GM19455 (cell line): ENCODE results near the gene ZMYM2.
"Not testable (repeated sequence)": the region's sequence is repeated elsewhere in the genome, so short reads cannot be mapped to it uniquely, and the experiment has no call there.

Experiments
- ATAC-seq: cut with Tn5 transposase; IDR thresholded peaks from one replicate; pipeline ENCODE4 v1.9.1; 2021; ENCODE audit not compliant: unreplicated experiment

Gene ZMYM2

DNA sequence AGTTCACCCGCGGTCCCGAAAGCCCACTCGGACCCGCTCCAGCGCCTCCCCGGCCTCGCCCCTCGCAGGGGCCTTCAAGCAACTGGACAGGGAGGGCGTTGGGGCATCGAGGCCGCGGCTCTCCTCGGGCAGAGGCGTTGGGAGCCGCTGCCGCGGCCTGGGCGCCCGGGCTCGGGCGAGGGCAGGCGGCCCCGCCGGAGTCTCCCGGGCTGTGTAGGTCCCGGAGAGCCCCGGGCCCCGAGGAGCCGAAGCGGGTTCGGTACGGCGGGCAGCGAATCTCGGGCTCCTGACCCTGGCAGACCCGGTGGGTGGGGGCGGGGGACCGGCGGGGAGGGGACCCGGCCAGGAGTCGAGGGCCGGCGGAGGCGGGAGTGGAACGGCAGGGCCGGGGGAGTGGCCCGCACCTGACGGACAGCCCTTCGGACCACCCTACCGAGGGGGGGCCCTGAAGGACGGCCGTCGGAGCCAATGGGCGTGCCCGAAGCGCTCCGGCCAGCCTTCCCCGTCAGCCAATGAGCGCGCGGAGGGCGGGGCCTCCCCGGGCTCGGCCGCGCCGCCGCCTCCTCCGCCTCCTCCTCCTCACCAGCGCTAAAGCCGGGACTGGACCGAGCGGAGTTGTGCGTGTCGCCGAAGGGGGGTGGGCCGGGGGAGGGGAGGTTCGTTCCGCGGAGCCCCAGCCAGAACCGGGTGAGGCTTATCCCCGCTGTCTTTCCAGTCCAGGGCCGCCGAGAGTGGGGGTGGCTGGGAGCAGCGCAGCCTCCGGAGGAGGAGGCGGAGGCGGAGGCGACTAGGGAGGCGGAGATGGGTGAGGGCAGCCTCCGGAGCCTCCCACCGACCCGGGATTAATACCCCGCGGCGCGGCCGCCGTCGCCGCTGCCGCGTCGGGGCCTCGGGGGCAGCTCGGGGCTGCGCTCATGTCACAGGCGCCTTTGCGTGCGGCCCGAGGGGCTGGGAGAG lies at the start of gene ZMYM2:
Gene ZMYM2 (plus strand): TSS at position 573 of the 957 bp plus-strand sequence. CDS start 34,346 bp downstream, outside the sequence.
- peak; percentile 68 for ATAC-seq

- no peak for ATAC-seq
Observed at GRCh38 chr13:19910336-19911072, 48.0 kb upstream of the ZMYM2 start.

- ATAC-seq, result no peak
Observed at GRCh38 chr13:19927117-19927748, 31.3 kb upstream of the ZMYM2 start.

DNA sequence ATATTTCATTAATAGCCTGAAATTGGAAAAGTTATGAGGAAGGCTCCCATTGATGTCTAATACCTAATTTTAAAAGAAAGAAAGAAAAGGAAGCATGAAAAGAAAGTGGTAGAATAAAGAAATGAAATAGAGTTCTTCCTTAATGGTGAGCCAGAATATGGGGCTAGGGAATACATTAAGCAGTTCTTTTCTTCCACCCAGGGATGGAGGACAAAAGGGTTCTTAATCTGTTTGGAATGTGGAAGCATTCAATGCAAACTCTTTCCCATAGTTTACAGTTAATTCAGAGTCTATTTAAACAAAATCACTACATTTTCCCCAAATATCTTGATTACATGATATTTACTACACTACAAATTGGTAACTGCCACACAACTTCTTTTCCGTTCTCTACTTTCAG lies 18.4 kb upstream of the ZMYM2 start:
- ATAC-seq, result no peak

DNA sequence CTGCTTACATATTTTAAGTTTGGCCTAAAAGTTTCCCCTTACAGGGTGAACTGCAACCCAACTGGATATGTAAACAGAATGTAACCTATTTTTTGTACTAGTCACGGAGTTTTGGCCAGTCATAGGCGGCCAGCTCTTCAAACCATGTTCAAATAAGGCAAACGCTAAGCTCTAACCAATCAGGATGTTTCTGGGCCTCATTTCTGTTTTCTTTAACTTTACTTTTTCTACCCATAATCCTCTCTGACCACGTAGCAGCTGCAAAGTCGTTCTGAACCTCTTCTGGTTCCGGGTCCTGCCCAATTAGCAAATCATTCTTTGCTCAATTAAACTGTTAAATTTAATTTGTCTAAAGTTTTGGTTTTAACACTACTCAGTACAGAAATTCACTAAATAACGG lies 8.2 kb upstream of the ZMYM2 start:
- ATAC-seq, result no peak

- ATAC-seq, result no peak
Observed at GRCh38 chr13:19952850-19953249, 5.7 kb upstream of the ZMYM2 start.

- no peak for ATAC-seq
Observed at GRCh38 chr13:19955873-19956559, 2.5 kb upstream of the ZMYM2 start.

GRCh38 chr13:19957320-19958154 lies 990 bp upstream of the ZMYM2 start:
- peak; percentile 26 for ATAC-seq

DNA sequence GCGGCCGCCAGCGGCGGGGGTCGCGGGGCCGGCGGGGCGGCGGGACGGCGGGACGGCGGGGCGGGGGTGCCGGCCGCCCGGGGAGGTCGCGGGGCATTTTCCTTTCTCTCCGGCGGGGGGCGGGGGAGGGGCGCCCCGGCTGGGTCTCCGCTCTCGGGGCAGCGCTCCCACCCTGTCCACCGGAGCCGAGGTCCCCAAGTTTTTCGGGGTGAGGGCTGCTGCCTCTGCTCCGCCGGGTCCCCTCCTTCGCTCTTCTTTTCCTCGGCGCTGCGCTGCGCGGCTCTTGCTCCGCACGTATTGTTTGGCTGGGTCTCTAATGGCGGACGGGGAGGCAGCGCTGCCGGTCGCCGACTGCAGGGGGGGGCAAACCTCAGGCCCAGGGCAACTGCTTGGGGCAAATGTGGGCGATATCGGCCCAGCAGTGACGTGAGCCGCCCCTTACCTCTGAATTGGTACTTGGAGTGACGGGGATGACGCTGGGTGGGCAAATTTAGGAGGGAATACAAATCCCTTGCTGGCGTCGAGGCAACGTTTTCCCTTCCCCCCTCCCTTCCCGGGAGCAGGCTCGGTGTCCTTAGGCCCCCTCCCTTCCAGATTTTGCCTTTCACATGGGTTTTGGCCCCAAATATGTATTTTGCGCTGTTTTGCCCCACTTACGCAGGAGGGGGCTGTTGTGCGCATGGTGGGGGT lies 759 bp downstream of the ZMYM2 start:
- ATAC-seq, result no peak

GRCh38 chr13:19959831-19960652 lies 1.5 kb downstream of the ZMYM2 start:
- peak; percentile 21 for ATAC-seq

- ATAC-seq, result no peak
Observed at GRCh38 chr13:19960653-19960976, 2.1 kb downstream of the ZMYM2 start.

- ATAC-seq, result no peak
Observed at GRCh38 chr13:19961489-19961888, 3.0 kb downstream of the ZMYM2 start.

DNA sequence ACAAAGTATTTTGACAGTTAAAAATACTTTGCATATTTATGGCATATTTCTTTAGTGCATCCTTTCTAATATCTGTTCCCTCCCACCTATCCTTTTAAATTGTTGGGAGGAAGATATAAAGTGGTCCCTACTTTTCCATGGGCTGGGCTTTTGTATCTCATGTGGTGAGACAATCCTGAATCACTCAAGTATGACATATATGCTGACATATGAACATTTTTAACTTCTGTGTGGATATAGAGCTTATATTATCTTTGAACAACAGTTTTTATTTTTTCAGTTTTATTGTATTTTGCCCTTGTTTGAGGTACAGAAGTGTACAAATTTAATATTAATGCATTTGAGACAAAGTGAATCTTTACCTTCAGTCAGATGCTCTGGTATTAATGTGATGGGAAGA lies 3.4 kb downstream of the ZMYM2 start:
- ATAC-seq, result no peak

- ATAC-seq, result no peak
Observed at GRCh38 chr13:19962894-19963293, 4.4 kb downstream of the ZMYM2 start.

DNA sequence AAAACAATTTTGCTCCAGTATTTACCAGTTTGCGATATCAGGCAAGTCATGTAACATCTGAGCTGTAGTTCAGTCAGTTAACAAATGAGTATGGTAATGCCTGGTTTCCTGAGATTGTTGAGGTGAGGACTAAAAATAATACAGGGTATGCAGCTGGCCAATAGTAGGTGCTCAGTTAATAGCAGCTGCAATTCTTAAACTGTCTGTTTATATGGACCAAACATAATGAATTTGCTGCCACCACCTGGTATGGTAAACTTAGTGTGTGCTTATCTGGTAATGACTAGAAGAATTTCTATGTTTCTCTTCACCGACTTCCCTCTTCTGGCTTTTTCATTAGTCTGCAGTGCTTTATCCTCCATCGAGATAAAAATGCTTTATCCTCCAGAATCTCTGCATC lies 9.1 kb downstream of the ZMYM2 start:
- no peak for ATAC-seq

GRCh38 chr13:19974498-19975009 lies 16.0 kb downstream of the ZMYM2 start:
- not testable (repeated sequence) for ATAC-seq

GRCh38 chr13:19978831-19979437 lies 20.4 kb downstream of the ZMYM2 start:
- no peak for ATAC-seq

- no peak for ATAC-seq
Observed at GRCh38 chr13:19981685-19982238, 23.2 kb downstream of the ZMYM2 start.
